ENCODE results near the gene MKI67.
"Not testable (repeated sequence)": the region's sequence is repeated elsewhere in the genome, so short reads cannot be mapped to it uniquely, and the experiment has no call there.

MKI67 gene

GRCh38 chr10:128167926-128168520 is 41.8 kb upstream of the MKI67 start:
- in situ Hi-C loops (cut with HindIII; ENCODE audit: low pct_ligation_motif_present, low sequenced_read_pairs): no loop called here
- H3K36me3 ChIP-seq (replicated peaks): no peaks in the 10 kb centered on the region
- no peaks in the 10 kb centered on the region for H3K27me3 ChIP-seq (replicated peaks)
- no peak overlapping the region for H3K27ac ChIP-seq
- H3K4me3 ChIP-seq (ENCODE audit: low read depth, low read length): no peak overlapping the region
- no peak for TF ChIP-seq CTCF (IDR thresholded peaks at IDR 0.05; ENCODE audit: low read depth, low read length, missing control alignments)
- DNase-seq: no peak

- H3K4me3 ChIP-seq (ENCODE audit: low read depth, low read length); H3K27ac ChIP-seq; H3K36me3 ChIP-seq (replicated peaks); DNase-seq; in situ Hi-C loops (cut with HindIII; ENCODE audit: low pct_ligation_motif_present, low sequenced_read_pairs); H3K27me3 ChIP-seq (replicated peaks): not testable (repeated sequence)
Measured at GRCh38 chr10:128167123-128167522, 40.9 kb upstream of the MKI67 start.

GRCh38 chr10:128166151-128166550 is 39.9 kb upstream of the MKI67 start:
- in situ Hi-C loops (cut with HindIII; ENCODE audit: low pct_ligation_motif_present, low sequenced_read_pairs): no loop called here
- H3K27ac ChIP-seq: no peak overlapping the region
- DNase-seq: no peak
- H3K36me3 ChIP-seq (replicated peaks): no peaks in the 10 kb centered on the region
- no peaks in the 10 kb centered on the region for H3K27me3 ChIP-seq (replicated peaks)
- no peak for TF ChIP-seq CTCF (IDR thresholded peaks at IDR 0.05; ENCODE audit: low read depth, low read length, missing control alignments)
- H3K4me3 ChIP-seq (ENCODE audit: low read depth, low read length): no peak overlapping the region

- H3K36me3 ChIP-seq (replicated peaks): no peaks in the 10 kb centered on the region
- no peak for DNase-seq
- no peak overlapping the region for H3K27ac ChIP-seq
- in situ Hi-C loops (cut with HindIII; ENCODE audit: low pct_ligation_motif_present, low sequenced_read_pairs): no loop called here
- no peak overlapping the region for H3K4me3 ChIP-seq (ENCODE audit: low read depth, low read length)
- H3K27me3 ChIP-seq (replicated peaks): no peaks in the 10 kb centered on the region
- TF ChIP-seq CTCF (IDR thresholded peaks at IDR 0.05; ENCODE audit: low read depth, low read length, missing control alignments): no peak
Measured at GRCh38 chr10:128165536-128165935, 39.3 kb upstream of the MKI67 start.

- no peak for DNase-seq
- in situ Hi-C loops (cut with HindIII; ENCODE audit: low pct_ligation_motif_present, low sequenced_read_pairs): no loop called here
Measured at GRCh38 chr10:128163701-128164100, 37.5 kb upstream of the MKI67 start.

GRCh38 chr10:128161031-128161430 is 34.8 kb upstream of the MKI67 start:
- DNase-seq: no peak
- no peak for TF ChIP-seq CTCF (IDR thresholded peaks at IDR 0.05; ENCODE audit: low read depth, low read length, missing control alignments)
- in situ Hi-C loops (cut with HindIII; ENCODE audit: low pct_ligation_motif_present, low sequenced_read_pairs): no loop called here
- Histone ChIP-seq H3K4me3 (ENCODE audit: low read depth, low read length) (no peak overlapping the region), H3K36me3 (replicated peaks) (no peaks in the 10 kb centered on the region), H3K27ac (no peak overlapping the region), H3K27me3 (replicated peaks) (peaks cover 5% of the 10 kb centered on the region)

More at GRCh38 chr10:128163701-128164100, 37.5 kb upstream of the MKI67 start:
- H3K36me3 ChIP-seq (replicated peaks): no peaks in the 10 kb centered on the region
- H3K27me3 ChIP-seq (replicated peaks): no peaks in the 10 kb centered on the region
- no peak overlapping the region for H3K27ac ChIP-seq
- TF ChIP-seq CTCF (IDR thresholded peaks at IDR 0.05; ENCODE audit: low read depth, low read length, missing control alignments): no peak
- H3K4me3 ChIP-seq (ENCODE audit: low read depth, low read length): no peak overlapping the region
